ENCODE results near the gene TYMP. TPM values are rescaled to one million over a fixed set of nuclear protein-coding genes. Genes with fewer than 3 reads are reported as not detected.
A peak's percentile ranks its signal among the peaks of the same experiment; 100 is the strongest.

TYMP gene
- total and polyA plus RNA-seq, 2 donors (not counting 1 experiment from before 2014, with no cell fraction given) = 43.6 to 45.1 TPM

DNA sequence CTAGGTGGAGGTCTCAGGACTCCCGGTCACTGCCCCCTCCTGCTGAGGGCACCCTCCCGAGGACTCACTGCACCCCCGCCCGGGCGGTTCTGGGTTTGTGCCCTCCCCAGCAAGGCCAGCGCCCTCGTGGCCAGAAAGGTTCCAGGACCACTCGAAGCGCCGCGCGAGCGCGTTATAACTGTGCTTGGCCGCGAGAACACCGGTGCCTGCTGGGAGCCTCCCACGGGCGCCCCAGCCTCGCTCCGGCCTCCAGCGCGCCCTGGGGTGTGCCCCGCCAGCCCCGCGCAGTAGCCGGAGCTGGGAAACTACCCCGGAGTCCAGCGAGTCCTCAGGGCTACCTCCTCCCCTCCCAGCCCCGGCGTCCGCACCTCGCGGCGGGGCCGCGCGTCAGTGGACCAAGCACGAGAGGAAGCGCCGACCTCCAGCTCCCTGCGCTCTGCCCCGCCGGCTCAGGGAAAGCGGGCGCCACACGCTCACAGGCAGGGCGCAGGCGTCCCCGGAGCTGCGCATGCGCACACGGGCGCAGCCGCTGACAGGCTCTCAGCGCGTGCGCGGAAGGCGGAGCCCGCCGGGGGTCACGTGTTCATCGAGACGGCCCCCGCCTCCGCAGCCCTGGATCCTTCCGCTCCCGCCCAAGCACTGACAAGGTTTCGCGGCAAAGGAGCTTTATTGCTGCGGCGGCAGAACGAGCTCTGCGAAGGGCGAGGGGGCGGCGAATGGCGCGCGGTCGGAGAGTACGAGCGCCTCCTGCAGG, 4.5 kb downstream of the TYMP start, which contains the start of gene SCO2:
Gene SCO2 (minus strand): TSS at position 495 of the 754 bp plus-strand sequence. CDS start 1,187 bp downstream, outside the sequence.
- Mint-ChIP-seq H3K9me3 (ENCODE audit: insufficient read depth) (no peaks in the 10 kb centered on the region), H3K4me1 (peaks cover 34% of the 10 kb centered on the region), H3K27me3 (no peaks in the 10 kb centered on the region), H3K27ac (peak within 1 kb of the TSS; percentile 91), H3K4me3 (peak within 1 kb of the TSS; percentile 90)
- Histone ChIP-seq H3K4me1 (ENCODE audit: control insufficient read depth in 2 of 2, insufficient read depth in 2 of 2, low read length in 2 of 2) (peaks cover 16 to 50% of the 10 kb centered on the region in 2 donors), H3K27me3 (replicated peaks in 1 of 4; ENCODE audit: control extremely low read depth in 1 of 4, control insufficient read depth in 3 of 4, insufficient read depth in 4 of 4, low read length in 3 of 4) (no peaks in the 10 kb centered on the region), H3K9ac (ENCODE audit: low read length) (peak within 1 kb of the TSS; percentile 89), H3K36me3 (replicated peaks in 1 of 2; ENCODE audit: control extremely low read depth in 1 of 2, control insufficient read depth in 1 of 2, extremely low read depth in 1 of 2, insufficient read depth in 2 of 2, low read length in 1 of 2) (peaks cover 0 to 31% of the 10 kb centered on the region in 2 experiments), H3K9me3 (ENCODE audit: control extremely low read depth in 1 of 3, control insufficient read depth in 2 of 3, insufficient read depth in 1 of 3, low read length in 2 of 3) (peaks cover 0 to 8% (median 0%) of the 10 kb centered on the region in 3 donors), H3K4me3 (ENCODE audit: control extremely low read depth in 1 of 5, extremely low read depth in 1 of 5, insufficient read depth in 1 of 5, low read depth in 2 of 5, low read length in 4 of 5) (peak within 1 kb of the TSS; percentile 4 to 82 (median 69)), H4K20me1 (ENCODE audit: control insufficient read depth, insufficient read depth, low read length, poor library complexity, severe bottlenecking) (peaks cover 27% of the 10 kb centered on the region), H3K79me2 (ENCODE audit: control insufficient read depth, insufficient read depth, low read length) (peaks cover 45% of the 10 kb centered on the region), H3K4me2 (replicated peaks; ENCODE audit: low read depth, low read length, poor library complexity, severe bottlenecking) (peak within 1 kb of the TSS; percentile 98), H3K27ac (ENCODE audit: low read length in 2 of 2) (peak within 1 kb of the TSS; percentile 83 to 90), H2AFZ (ENCODE audit: insufficient read depth, low read depth, low read length, poor library complexity, severe bottlenecking) (peak within 1 kb of the TSS; percentile 78)
- ATAC-seq (ENCODE audit: low read depth) = peak; percentile 54
- intact Hi-C loops (cut with micrococcal nuclease) = loop anchor here (1.0 to 5.0 kb wide), 5 partner anchors 17 to 280 kb away; partner anchors contain the start of genes CHKB, NCAPH2 and TUBGCP6
- DNase-seq = peak; percentile 98
- POLR2A ChIA-PET = interaction anchor here (0.6 to 5.4 kb wide), 20 partner anchors 9 to 335 kb away, joined by 3 to 104 read pairs (median 8); partner anchors contain the start of genes CHKB, DENND6B, HDAC10 and KLHDC7B
- WGBS (ENCODE audit: insufficient coverage) = under 1% methylated on average over 84 of the region's 84 CpGs
- TF ChIP-seq CTCF (IDR thresholded peaks at IDR 0.05) (no peak), EZH2 (IDR thresholded peaks at IDR 0.05; ENCODE audit: borderline replicate concordance, insufficient read depth, low read depth, low read length, poor library complexity, severe bottlenecking) (no peak)
- CTCF ChIA-PET = interaction anchor here (0.6 to 5.5 kb wide), 46 partner anchors 10 to 334 kb away, joined by 3 to 81 read pairs (median 5); partner anchors contain the start of genes ADM2, ARSA, CHKB and HDAC10

All from B cell (primary cell).